KG1 (cell line): ENCODE measurements around the gene HEPN1.

Experiments
- DNase-seq: peaks from one replicate; lab custom pipeline; 2025; lab: John Stamatoyannopoulos, UW

Gene HEPN1

DNA sequence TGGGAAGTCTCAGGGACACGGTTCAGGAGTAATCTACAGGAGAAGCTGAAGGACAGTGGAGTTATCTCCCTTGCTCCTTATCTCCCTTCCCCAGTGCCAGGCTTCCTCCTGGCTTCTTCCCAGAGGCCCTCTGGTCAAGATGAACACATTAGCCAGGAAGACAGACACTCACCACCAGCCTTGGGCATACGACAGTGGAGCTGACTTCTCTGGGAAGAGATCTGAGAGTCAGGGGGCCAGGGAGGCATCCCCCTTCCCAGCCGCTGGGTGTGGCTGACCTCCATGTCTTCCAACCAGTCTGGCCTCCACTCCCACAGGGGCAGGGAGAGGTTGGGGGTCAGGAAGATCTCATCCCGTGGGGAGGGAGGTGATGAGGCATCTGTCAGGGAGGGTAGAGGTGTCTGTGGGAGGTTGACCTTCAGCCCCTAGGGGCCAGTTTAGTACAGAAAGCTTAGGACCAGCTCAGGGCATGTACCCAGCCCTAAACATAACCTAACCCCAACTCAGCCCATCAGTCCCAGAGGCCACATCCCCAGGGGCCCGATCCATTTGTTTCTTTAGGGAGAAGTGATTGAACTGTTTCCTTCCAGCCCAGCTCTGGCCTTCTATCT lies 34.1 kb upstream of the HEPN1 start:
- DNase-seq, result no peak

DNA sequence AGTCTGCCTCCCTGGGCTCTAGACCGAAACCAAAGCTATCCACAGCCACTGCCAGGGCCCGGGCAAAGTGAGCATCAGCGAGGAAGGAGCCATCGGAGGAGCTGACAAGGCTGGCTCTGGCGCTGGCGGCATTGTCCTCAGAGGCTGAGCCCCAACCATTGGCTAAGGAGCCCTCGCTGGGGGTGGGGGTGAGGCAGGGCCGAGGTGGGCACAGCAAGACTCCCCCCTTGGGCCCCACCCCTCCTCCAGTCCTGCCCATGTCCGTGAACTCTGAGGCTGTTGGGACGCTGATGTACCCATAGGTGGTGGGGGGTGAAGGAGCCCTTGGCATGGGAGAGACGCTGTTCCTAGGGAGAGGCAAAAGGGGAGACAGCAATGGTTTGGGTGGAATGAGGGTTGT lies 32.6 kb upstream of the HEPN1 start:
- no peak for DNase-seq

DNA sequence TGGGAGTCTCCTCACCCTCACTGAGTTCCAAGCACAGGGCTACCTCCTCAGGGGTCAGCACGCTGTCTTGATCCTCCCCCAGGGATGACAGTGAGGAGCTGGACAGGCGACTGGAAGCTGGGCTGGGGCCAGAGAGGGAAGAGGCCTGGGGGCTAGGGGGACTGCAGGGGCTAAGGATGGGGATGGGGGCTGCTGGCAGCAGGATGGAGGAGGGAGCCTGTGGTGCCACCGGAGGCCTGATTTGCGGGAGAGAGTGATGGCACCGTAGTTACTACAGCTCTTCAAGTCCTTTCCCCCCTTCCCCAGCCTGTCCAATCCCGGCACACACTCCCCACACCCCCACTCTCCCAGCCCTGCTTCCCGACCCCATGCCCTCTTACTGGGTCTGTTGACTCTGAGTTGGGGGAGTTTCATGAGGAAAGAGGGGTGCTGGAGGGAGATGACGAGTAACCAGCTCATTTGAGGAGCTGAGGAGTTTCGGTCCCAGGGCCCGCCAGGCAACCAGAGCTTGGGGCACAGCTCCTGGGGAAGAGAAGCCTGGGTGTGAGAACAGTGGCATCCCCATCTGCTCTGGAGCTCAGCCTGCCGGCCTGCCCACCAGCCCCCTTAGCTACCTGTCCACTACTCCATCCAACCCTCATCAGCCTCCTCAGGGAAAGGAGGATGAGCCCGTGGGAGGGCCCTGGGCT lies 31.9 kb upstream of the HEPN1 start:
- no peak for DNase-seq

DNA sequence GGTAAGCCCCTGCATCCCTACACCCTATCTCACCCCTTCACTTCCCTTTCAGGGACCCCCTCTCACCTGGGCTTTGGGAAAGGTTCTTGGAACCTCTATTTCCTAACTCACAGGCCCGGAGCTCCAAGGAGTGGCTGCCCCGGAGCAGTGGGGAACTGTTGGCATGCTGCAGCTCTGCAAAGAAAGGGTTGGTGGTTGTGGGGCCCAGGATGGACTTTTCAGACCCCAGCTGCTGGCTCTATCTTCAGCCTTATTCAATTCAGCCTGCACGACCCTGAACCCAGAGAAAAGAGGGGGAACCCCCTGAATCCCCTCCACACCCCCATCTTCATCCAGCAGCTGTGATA lies 31.4 kb upstream of the HEPN1 start:
- DNase-seq, result no peak

DNA sequence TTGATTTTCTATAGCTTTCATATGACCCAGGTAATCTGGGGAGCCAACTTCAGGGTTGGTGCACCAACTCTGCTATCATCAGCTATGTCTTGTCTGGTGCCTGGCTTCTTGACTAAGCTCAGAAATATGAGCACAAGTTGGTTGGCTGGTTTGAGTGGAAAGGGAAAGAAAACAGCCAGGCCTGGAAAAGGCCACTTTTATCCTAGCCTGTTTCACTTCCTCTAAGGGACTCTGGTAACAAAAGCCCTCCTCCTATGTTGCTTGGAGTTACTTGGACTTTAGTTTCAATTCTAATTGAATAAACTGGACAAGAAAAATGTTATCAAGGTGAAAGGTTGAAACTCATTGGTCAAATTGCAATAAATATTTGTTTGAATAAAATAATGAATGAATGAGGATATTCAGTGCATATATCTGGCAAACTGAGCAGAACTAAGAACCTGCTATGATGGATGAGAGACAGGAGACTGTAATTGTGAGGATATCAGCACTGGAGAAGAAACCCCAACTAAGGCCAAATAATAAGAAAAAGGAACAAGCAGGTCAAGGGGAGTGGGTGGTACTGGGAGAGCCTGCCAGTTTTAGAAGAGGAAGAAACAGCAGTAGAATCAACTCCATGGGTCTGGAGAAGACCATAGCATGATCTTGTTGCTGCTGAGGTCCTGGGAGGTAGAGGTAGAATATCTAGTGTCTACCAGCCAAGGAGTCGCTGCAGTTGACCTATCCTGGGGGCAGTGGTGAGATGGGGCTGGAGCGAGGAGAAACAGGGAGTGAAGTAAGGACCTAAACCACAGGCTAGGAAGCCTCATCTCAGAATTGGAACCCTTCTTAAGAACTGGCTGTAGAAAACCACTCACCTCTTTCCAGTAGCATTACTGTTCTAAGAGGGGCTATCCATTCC lies 29.6 kb upstream of the HEPN1 start:
- DNase-seq, result no peak

DNA sequence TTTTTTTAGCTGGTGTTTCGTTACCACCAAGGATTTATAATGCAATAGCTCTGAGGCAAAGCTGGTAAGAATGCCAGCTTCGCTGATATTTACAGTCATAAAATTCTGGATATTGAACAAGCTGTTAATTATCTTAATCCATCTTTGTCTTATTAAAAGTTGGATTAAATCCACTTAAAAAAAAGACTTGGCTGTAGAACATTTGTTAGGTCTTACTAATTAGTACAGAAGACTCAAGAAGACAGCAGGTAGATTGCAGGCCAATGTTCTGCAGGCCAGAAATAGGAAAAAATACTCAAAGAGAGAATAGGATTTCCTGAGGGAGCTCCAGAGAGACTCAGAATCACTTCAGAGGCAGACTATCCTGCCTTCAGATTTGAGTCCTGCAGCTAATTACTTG lies 28.9 kb upstream of the HEPN1 start:
- no peak for DNase-seq

DNA sequence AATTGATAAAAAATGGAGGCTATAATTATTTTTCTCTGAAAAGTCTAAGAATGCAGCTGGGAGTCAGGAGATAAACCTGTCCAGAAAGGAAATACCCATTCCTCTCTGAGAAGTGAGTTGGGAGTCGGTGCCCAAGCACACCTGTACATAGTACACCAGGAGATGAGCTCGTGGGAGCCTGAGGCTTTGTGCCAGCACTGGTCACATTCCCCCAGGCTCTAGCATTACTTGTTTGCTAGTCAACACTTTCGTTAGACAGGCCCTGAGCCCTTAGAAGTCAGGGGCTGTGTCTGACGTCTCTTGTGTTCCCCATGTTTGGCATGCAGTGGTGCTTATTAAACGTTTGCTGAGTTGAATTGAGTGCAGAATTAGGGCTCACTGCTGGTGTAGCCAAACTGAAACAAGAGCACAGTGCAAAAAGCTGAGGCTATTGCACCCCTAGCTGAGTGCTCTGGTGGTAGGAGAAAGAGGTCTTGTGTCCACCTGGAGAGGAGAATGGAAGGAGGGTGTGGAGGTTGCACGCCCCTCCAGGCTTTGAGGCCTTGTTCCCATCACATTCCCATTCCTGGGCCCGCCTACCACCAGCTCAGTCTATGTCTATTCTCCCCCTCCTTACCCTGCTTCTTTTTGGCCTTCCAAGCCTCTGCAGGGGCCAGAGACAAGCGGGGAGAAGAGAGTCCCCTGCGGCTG lies 28.2 kb upstream of the HEPN1 start:
- no peak for DNase-seq

DNA sequence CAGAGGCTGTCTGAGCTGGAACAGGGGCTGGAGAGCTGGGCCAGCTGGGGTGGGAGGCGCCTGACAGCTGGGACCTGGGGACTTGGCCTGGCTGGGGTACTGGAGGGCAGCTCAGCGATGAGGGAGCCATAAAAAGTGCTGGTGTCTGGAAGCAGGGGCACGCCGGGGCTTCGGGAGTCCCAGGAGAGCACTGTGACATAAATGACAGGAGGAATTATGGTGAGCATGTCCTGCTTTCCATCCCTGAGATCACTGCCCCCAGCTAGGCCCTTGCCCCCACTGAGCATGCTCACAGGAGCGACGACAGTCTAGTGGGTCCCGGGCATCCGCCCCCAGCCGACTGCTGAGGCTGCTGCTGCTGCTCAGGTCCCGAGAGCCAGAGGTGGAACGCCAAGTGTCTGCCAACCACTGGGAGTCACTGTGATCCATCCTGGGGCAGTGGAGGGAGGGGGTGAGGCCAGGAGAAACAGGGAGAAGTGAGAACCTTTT lies 27.6 kb upstream of the HEPN1 start:
- no peak for DNase-seq

DNA sequence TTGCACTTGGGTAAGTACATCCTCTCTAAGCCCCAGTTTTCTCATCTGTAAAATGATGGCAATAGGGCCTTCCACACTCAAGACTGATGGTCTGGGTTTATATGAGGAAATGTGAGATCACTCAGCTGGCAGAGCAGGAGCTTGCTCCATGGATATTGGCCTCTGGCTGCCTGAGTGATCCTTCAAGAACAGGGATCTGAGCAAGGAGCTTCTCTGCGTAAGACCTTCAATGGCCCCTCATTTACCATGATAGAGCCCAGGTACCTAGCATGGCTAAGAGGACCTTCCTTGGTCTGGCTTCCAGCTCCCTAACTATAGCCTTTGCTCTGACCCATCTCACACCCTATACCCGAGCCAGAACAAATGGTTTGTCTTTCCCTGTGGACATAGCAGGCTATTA lies 26.9 kb upstream of the HEPN1 start:
- no peak for DNase-seq

DNA sequence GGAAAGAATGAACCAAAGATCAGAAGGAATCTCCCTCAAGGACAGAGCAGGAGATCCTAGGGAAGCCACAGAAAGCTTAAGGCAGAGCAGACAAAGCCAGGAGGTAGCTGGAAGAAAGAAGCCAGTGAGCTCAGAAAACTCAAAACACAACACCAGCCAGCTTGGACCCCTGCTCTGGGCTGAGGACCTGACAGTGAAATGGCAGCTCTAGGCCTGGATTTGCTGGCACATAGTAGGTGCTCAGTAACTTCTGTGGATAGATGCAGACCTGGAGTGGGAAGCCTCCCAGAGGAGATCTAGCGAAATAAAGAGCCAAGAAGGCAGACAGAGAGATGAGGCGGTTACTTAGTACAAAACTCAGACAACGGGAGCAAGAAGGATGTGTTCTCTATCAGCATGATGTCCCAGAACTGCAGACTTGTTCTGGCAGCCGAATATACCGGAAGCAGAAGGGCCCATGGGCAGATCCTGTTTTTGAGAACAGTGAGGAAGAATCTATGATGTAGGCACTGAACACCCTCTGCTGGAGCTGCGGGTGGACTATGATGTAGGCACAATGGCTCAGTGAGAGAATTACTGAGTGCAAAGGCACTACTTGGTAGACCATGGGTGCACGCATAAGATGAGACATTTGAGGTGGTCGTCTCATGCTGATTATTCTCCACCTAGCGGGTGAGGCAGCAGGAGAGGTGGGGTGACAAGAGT lies 26.1 kb upstream of the HEPN1 start:
- no peak for DNase-seq

DNA sequence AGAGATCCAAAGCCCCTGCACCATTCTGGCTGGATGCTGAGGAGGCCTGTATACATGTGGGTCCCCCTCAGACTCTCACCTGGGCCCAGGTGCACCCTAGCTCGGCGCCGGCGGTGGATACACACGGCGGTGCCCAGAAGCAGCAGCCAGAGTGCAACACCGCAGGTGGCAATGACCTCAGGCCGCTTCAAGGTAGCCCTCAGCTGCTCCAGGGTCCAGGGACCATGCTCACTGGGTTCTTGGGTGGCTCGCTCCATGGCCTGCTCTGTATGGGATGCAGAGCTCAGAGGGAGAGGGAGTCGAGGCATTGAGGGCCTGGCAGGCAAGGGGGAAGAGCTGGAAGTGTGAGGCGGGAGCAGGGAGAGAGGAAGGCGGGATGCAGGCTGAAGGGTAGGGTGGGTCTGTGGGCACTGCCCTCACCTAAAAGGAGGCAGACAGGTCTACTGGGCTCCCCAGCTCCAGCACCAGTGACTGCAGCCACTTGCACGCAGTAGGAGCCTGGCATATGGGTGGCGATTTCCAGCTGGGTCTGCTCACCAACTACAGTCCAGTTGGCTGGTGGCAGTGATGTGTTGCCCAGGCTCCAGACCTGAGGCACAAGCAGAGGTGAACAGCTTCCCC lies 25.2 kb upstream of the HEPN1 start:
- DNase-seq, result no peak

DNA sequence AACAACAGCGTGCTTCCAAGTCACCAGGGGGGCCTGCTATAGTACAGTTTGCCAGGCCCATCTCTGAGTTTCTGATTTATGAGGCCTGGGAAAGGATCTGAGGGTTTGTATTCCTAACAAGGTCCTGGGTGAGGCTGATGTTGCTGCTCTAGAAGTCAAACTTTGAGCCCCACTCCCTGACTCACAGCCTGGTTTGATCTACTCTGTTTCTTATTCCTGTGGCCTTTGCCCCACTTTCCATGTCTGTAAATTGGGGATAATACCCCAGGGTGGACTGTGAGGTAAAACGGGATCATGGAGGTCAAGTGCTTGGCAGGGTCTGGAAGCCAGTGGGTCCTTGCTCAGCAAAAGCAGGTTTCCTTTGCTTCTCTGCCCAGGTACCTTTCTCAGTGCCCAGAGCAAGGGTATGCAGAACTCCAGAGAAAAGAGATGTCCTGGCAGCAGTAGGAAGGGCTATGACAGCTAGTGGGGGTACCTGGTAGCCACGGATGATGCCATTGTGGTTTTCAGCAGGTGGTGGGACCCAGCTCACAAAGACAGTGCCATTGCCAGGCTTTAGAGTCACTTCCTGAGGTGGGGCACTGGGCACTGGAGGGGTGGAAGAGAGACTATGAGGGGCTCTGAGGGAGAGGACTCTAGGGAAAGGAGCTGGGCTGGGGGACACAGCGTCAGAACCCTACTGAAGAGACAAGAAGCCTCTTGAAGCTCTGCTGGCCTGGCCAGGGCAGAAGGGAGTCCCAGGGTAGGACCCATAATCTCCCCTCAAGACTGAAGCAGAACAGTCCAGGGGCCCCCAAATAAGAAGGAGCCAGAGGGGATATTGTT lies 24.2 kb upstream of the HEPN1 start:
- no peak for DNase-seq

DNA sequence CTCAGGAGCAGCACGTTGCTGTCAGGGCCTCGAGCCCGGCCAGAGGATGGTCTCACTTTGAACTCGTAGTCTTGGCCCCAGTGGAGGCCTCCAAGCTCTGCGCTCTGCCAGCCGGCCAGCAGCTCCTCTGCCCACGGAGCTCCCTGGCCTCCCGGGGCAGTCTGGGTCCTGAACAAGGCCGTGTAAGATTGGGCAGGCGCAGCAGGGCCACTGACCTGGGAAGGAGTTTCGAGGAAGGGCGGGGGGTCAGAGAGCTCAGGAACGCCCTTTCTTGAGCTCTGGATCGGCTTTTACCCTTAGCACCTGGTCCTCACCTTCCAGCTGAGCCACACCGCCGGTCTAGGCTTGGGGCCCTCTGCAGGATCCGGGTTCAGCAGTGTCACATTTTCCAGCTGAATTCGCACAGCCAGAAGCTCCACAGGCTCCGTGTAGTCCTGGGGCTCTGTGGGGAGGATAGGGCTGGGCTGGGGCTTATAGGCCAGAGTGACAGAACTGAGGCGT lies 23.5 kb upstream of the HEPN1 start:
- no peak for DNase-seq

DNA sequence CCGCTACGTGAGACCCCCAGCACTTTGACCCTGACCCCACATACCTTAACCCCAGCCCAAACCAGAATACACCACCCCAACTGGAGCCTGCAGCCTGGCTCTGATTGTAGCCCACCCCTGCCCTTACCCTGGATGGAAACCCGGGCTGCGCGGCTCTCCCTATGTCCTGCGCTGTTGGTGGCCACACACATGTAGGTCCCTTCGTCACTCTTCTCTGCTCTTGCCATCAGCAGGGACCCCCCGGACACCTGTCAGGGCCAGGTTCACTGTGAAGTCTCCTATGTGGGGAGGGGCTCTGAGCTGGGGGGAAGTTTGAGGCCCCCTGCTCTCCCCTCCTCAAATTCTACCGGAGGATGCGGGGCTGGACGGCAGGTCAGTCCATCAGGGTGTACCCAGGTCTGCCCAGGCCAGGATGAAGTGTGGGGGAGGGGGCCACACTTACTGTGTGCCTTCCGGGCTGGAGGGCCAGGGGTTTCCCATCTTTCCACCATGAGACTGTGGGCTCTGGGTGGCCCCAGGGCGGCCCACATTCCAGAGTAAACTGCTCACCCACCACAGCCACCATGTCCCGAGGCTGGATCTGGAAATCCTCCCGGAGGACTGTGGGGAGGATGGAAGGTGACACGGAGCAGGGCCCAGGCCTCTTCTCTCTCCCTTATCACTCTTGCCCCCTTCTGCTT lies 22.8 kb upstream of the HEPN1 start:
- no peak for DNase-seq

DNA sequence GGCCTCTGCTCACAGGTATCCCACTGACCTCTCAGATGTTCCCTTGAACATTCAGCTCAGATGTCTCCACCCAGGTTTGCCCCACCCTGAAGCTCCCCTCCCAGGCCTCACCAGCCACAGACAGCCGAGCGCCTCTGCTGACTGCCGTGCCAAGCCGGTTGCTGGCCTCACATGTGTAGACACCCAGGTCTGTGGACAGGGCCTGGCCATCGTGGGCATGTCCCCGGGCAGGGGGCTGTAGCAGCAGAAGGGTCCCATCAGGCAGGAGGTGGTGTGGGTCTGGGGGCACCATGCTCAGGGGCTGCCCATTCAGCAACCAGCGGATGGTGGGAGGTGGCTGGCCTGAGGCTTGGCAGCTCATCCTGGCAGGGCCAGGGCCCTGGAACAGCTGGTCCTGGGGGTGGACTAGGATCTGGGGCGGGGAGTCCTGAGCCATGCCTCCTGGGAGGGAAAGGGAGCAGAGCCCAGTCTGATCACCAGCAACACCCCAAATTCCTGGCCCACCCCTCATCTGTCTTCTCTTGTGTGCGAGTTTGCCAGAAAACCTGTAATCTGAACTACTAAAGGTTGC lies 22.1 kb upstream of the HEPN1 start:
- DNase-seq, result no peak

DNA sequence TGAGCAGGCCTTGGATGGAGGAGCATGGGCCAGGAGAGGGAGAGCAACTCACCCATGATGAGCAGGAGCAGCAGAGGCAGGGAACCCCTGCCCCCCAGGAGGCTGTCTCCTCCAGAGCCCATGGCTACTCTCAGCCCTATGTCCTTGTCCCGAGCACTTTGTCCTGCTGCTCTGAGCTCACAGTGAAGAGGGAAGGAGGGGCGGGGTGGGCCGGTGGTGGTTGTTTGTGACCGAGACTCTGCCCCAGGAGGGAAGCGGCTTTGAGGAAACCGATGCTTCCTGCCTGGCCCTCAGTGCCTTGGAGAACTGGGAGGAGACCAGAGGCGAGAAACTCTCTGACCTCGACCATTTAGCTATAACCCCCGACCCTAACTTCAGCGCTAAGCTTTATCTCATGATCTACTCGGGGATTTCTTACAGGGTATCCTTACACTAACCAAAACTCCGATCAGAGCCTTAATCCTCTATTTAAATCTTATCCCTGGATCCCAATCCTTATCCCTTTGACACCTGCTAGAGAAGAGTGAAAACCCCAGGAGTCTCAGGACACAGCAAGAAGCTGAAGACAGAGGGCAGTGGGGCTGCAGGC lies 21.3 kb upstream of the HEPN1 start, which contains the start of gene ROBO4:
TSS of gene ROBO4 (minus strand) at position 192 of the 589 bp plus-strand sequence. CDS start at position 122, 70 bp downstream.
- DNase-seq, result no peak

DNA sequence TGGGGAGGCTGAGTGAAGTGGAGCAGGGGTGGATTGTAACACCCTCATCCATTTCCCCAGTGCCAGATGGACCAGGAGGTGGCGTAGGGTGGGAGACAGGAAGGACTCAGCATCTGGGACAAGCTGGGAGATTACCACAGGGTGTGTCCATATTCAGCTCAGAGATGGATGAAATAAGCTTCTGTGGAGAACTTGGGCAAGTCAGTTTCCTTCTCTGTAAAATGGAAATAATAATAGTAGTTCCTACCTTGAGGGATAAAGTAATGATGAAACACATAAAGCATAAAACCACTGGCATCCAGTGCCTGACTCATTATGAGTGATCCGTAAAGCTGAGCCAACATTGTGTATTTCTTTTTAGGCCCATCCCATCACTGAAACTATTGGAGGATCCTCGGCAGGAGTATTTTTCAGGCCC lies 20.8 kb upstream of the HEPN1 start:
- DNase-seq, result no peak

DNA sequence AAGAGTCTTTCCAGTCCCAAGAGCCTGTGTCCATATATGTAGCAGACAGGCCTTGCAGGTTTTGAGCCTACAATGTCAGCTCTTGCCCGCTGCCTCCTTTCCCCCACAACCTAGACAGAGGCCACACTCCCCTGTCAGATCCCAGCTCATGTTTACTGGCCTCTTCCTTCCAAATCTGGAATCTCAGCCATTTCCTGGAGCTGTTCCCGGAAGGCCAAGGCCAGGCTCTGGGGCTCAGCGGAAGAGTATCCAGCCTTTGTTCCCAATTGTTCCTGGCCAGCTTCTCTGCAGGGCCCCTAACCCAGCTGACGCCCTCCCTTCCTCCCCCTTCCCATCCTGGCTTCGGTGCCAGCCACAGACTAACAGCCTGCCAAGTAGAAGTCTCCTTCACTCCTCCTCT lies 20.3 kb upstream of the HEPN1 start:
- DNase-seq, result no peak
